Trophoblast cell (in vitro differentiated cells and primary cell): ENCODE data around the gene EIF4EBP2.

Experiments used
- DNase-seq, 2 donors: peaks; one replicate each; pipeline ENCODE4 v3.0.0-alpha.2; 2016
- H2AFZ ChIP-seq: 2 replicates; pipeline ENCODE4 v1.6.1; 2013; ENCODE audit warnings: low read length, moderate library complexity, mild to moderate bottlenecking; ENCODE audit not compliant: insufficient read depth, poor library complexity
- H2AK5ac ChIP-seq: 2 replicates; pipeline ENCODE4 v1.6.1; 2013; ENCODE audit warnings: mild to moderate bottlenecking, low read length
- H2BK120ac ChIP-seq: 2 replicates; pipeline ENCODE4 v1.6.1; 2013; ENCODE audit warnings: low read length, mild to moderate bottlenecking, moderate library complexity; ENCODE audit not compliant: insufficient read depth, poor library complexity
- H2BK12ac ChIP-seq: 2 replicates; pipeline ENCODE4 v1.6.1; 2013; ENCODE audit warnings: mild to moderate bottlenecking, low read length, moderate library complexity
- H2BK5ac ChIP-seq: 2 replicates; pipeline ENCODE4 v1.6.1; 2013; ENCODE audit warnings: low read length, low read depth, moderate library complexity, mild to moderate bottlenecking; ENCODE audit not compliant: poor library complexity
- H3K14ac ChIP-seq: 2 replicates; pipeline ENCODE4 v1.6.1; 2013; ENCODE audit warnings: mild to moderate bottlenecking, low read length
- H3K18ac ChIP-seq: 2 replicates; pipeline ENCODE4 v1.6.1; 2013; ENCODE audit warnings: mild to moderate bottlenecking, low read length
- H3K23ac ChIP-seq: 2 replicates; pipeline ENCODE4 v1.6.1; 2013; ENCODE audit warnings: low read length
- H3K27ac ChIP-seq: 2 replicates; pipeline ENCODE4 v1.5.1; 2013; ENCODE audit warnings: low read depth, mild to moderate bottlenecking, inconsistent platforms, low read length, moderate library complexity
- H3K27me3 ChIP-seq: 2 replicates; pipeline ENCODE4 v1.6.1; 2013; ENCODE audit warnings: inconsistent platforms, mild to moderate bottlenecking, low read length, moderate library complexity; ENCODE audit not compliant: insufficient read depth
- H3K36me3 ChIP-seq, 2 experiments: 1 replicate in 1 of 2; 2 replicates in 1 of 2; pipeline ENCODE4 v1.6.1; 2013; ENCODE audit warnings: low read length in 2 of 2, mild to moderate bottlenecking in 2 of 2, moderate library complexity in 1 of 2; ENCODE audit not compliant: insufficient read depth in 2 of 2, control insufficient read depth in 1 of 2
- H3K4ac ChIP-seq: 2 replicates; pipeline ENCODE4 v1.6.1; 2013; ENCODE audit warnings: low read depth, mild to moderate bottlenecking, low read length, moderate library complexity
- H3K4me1 ChIP-seq, 2 experiments: 1 replicate in 1 of 2; 2 replicates in 1 of 2; pipeline ENCODE4 v1.6.1; 2013; ENCODE audit warnings: low read length in 2 of 2, mild to moderate bottlenecking in 2 of 2, moderate library complexity in 1 of 2; ENCODE audit not compliant: insufficient read depth in 2 of 2, control insufficient read depth in 1 of 2
- H3K4me2 ChIP-seq: 2 replicates; pipeline ENCODE4 v1.6.1; 2013; ENCODE audit warnings: inconsistent platforms, mild to moderate bottlenecking, low read length, moderate library complexity
- H3K4me3 ChIP-seq: 2 replicates; pipeline ENCODE4 v1.5.1; 2013; ENCODE audit warnings: mild to moderate bottlenecking, low read depth, low read length, inconsistent platforms
- H3K79me1 ChIP-seq: one replicate; pipeline ENCODE4 v1.6.1; 2013; ENCODE audit warnings: low read length
- H3K79me2 ChIP-seq: 2 replicates; pipeline ENCODE4 v1.6.1; 2013; ENCODE audit warnings: low read length, mild to moderate bottlenecking; ENCODE audit not compliant: control insufficient read depth, insufficient read depth, poor library complexity
- H3K9ac ChIP-seq: 2 replicates; pipeline ENCODE4 v1.6.1; 2013; ENCODE audit warnings: mild to moderate bottlenecking, low read length
- H3K9me3 ChIP-seq: 2 replicates; pipeline ENCODE4 v1.6.1; 2013; ENCODE audit warnings: low read depth, mild to moderate bottlenecking, control low read depth, inconsistent platforms, low read length; ENCODE audit not compliant: insufficient read depth
- H4K12ac ChIP-seq: 2 replicates; pipeline ENCODE4 v1.6.1; 2013; ENCODE audit warnings: low read depth, mild to moderate bottlenecking, low read length, moderate library complexity
- H4K8ac ChIP-seq: 2 replicates; pipeline ENCODE4 v1.6.1; 2013; ENCODE audit warnings: low read depth, mild to moderate bottlenecking, low read length, moderate library complexity
- H4K91ac ChIP-seq: one replicate; pipeline ENCODE4 v1.6.1; 2013; ENCODE audit warnings: low read depth, mild to moderate bottlenecking, low read length, moderate library complexity
- WGBS: extraction: QIAGEN DNeasy Blood & Tissue Kit; methylation state at CpG from one replicate; pipeline ENCODE4 v1.1.7; 2013; ENCODE audit warnings: missing lambda C conversion rate; ENCODE audit not compliant: insufficient read length, insufficient coverage; ENCODE audit errors: extremely low coverage; 5-methylcytosine and 5-hydroxymethylcytosine counted together

The EIF4EBP2 gene

DNA sequence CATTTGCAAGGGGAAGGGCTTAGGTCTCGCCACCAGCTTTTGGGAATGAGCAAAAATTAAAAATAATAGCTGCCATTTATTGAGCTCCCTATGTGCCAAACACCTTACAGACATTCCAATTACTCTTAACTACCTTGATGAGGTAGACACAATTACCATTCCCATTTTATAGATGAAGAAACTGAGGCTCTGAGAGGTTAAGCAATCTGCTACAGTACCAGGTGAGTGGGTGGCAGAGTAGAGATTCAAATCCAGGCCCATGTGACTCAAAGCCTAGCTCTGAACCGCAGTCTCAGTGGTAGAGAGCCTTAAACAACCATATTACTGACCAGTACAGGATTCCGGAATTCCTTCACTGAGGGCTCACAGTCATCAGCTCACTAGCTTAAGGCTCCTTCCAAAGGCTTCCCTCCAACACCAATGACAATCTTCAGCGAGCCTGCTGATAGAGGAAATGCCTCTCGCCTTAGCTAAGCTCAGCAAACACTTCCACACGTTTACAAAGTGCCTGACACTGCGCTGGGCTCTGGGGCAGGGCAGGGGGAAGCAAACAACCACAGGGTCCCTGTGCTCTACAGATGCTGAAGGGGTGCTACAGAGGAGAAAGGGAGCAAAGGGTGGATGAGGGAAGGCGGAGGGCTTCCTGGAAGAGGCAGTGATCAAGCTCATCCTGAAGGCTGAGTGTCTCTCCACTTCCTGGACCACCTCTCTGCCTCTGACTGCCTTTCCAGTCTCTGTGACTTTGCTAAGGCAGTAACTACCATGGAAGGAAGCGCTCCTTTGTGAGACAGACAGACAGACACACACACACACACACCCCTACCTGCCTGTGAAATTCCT lies 28.9 kb upstream of the EIF4EBP2 start:
- H2AFZ ChIP-seq: no peak overlapping the region
- no CpG with 5 or more reads among the region's 9 CpGs for WGBS
- no peak overlapping the region for H3K9ac ChIP-seq
- H3K79me1 ChIP-seq: no peaks in the 10 kb centered on the region
- H3K18ac ChIP-seq: no peak overlapping the region
- no peak overlapping the region for H4K91ac ChIP-seq
- H2BK5ac ChIP-seq: no peak overlapping the region
- H3K14ac ChIP-seq: no peak overlapping the region
- H3K4me1 ChIP-seq: peaks cover 5 to 13% of the 10 kb centered on the region in 2 experiments
- no peaks in the 10 kb centered on the region for H3K27me3 ChIP-seq
- H3K36me3 ChIP-seq: no peaks in the 10 kb centered on the region
- H4K12ac ChIP-seq: no peak overlapping the region
- no peak overlapping the region for H2AK5ac ChIP-seq
- no peak overlapping the region for H3K4ac ChIP-seq
- no peak overlapping the region for H3K23ac ChIP-seq
- H3K9me3 ChIP-seq: peaks cover 1% of the 10 kb centered on the region
- no peak overlapping the region for H3K4me2 ChIP-seq
- DNase-seq: no peak
- no peak overlapping the region for H4K8ac ChIP-seq
- H2BK120ac ChIP-seq: no peak overlapping the region
- no peaks in the 10 kb centered on the region for H3K79me2 ChIP-seq
- no peak overlapping the region for H3K4me3 ChIP-seq
- H2BK12ac ChIP-seq: no peak overlapping the region
- H3K27ac ChIP-seq: no peak overlapping the region

DNA sequence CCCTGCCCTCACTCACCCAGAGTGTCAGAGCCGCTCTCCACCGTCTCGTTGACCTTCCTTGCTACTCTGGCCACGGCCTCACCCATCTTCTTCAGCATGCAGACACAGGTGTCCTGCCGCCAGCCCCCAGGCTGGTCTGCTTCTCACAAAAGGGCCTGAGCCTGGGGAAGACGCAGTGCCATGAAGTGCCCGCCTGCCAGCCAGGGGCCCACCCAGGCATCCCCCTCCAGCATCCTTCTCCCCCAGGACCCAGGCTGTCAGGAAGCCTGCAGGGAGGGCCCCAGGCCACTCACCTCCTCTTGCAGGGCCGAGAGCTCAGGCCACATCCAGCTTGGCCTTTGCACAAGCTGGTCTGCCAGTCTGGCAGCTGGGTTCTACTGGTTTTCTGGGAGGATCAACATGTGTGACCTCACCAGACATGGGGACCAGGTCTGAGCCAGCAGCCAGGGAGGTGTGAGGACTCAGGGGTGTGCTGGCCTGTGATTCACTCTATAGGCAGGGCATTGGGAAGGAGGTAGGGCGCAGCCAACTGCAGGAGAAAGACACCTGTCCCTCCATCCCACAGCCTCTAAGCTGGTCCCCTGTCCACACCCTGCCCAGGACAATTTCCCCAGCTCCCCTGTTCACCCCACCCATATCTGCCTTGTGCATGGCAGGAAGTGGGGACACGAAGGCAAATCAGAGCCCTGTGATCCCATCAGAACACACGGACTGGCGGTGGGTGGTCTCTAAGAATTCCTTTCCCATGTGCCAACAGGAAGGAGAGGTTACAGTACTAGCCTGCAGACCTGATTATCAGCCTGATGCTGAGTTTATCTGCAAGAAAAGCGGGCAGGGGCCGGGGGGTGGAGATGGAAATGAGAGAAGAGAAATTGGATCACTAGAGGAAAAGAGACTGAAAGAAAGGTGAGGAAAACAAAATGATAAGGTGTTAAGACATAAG lies 27.2 kb upstream of the EIF4EBP2 start:
- H3K23ac ChIP-seq: no peak overlapping the region
- H3K9ac ChIP-seq: no peak overlapping the region
- no peak overlapping the region for H2BK5ac ChIP-seq
- H4K12ac ChIP-seq: no peak overlapping the region
- H4K91ac ChIP-seq: no peak overlapping the region
- no peak overlapping the region for H4K8ac ChIP-seq
- H3K27ac ChIP-seq: no peak overlapping the region
- peaks cover 1% of the 10 kb centered on the region for H3K9me3 ChIP-seq
- H3K79me1 ChIP-seq: no peaks in the 10 kb centered on the region
- peaks cover 7% of the 10 kb centered on the region for H3K27me3 ChIP-seq
- H3K4me1 ChIP-seq: peaks cover 5 to 16% of the 10 kb centered on the region in 2 experiments
- H3K4me2 ChIP-seq: no peak overlapping the region
- H3K4me3 ChIP-seq: no peak overlapping the region
- H3K4ac ChIP-seq: no peak overlapping the region
- no peak overlapping the region for H2BK12ac ChIP-seq
- no peak for DNase-seq
- H3K14ac ChIP-seq: no peak overlapping the region
- no peak overlapping the region for H3K18ac ChIP-seq
- no peaks in the 10 kb centered on the region for H3K79me2 ChIP-seq
- H3K36me3 ChIP-seq: no peaks in the 10 kb centered on the region
- no CpG with 5 or more reads among the region's 14 CpGs for WGBS
- H2BK120ac ChIP-seq: no peak overlapping the region
- H2AK5ac ChIP-seq: no peak overlapping the region
- H2AFZ ChIP-seq: no peak overlapping the region

DNA sequence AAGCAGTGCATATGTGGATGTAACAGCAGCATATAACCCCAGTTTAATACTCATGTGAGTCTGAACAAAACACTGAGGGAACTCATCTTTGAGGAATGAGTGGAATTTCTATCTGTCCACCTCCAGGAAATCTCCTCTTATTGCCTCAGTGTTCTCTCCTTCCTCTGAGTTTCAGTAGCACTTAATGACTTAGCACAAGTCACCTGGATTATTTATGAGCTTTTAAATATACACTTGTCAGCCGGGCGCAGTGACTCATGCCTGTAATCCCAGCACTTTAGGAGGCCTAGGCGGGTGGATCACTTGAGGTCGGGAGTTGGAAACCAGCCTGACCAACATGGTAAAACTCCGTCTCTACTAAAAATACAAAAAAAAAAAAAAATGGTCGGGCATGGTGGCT lies 25.8 kb upstream of the EIF4EBP2 start:
- Histone ChIP-seq H3K4me2 (no peak overlapping the region), H3K9me3 (peaks cover 4% of the 10 kb centered on the region), H4K91ac (no peak overlapping the region), H3K18ac (no peak overlapping the region), H3K9ac (no peak overlapping the region), H3K14ac (no peak overlapping the region), H3K23ac (no peak overlapping the region), H2AK5ac (no peak overlapping the region), H4K12ac (no peak overlapping the region), H3K4ac (no peak overlapping the region), H2BK120ac (no peak overlapping the region), H4K8ac (no peak overlapping the region), H3K79me2 (no peaks in the 10 kb centered on the region), H3K36me3 (no peaks in the 10 kb centered on the region), H2AFZ (no peak overlapping the region), H3K79me1 (no peaks in the 10 kb centered on the region), H3K27me3 (peaks cover 13% of the 10 kb centered on the region), H3K4me1 (peaks cover 5 to 21% of the 10 kb centered on the region in 2 experiments), H3K27ac (no peak overlapping the region), H2BK12ac (no peak overlapping the region), H2BK5ac (no peak overlapping the region), H3K4me3 (no peak overlapping the region)
- WGBS: no CpG with 5 or more reads among the region's 6 CpGs
- DNase-seq: peak in 1 of 2 donors; percentile 42

DNA sequence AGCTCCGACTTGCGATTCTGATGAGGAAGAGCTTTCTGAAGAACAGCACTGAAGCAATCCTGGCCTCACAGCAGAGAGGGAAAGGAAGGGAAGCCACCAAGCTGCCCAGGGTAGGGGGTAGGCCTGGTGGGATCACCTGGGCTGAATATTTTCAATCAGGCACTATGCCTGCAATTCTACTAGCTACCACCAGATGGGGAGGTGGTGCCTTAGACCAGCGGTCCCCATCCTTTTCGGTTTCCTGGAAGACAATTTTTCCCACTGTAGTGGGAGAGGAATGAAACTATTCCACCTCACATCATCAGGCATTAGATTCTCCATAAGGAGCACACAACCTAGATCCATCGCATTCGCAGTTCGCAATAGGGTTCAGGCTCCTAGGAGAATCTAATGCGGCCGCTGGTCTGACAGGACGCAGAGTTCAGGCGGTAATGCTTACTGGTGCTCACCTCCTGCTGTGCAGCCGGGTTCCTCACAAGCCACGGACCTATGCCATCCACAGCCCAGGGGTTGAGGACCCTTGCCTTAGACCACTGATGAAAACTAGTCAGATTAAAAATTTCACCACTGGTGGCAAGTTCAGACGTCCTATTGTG lies 24.3 kb upstream of the EIF4EBP2 start:
- Histone ChIP-seq H3K4me2 (no peak overlapping the region), H3K14ac (no peak overlapping the region), H3K9ac (no peak overlapping the region), H2BK120ac (no peak overlapping the region), H3K4me3 (no peak overlapping the region), H3K4me1 (peaks cover 5 to 21% of the 10 kb centered on the region in 2 experiments), H3K9me3 (peaks cover 3% of the 10 kb centered on the region), H3K27ac (no peak overlapping the region), H4K12ac (no peak overlapping the region), H2BK5ac (no peak overlapping the region), H3K18ac (no peak overlapping the region), H2AFZ (no peak overlapping the region), H3K79me1 (no peaks in the 10 kb centered on the region), H2AK5ac (no peak overlapping the region), H2BK12ac (no peak overlapping the region), H3K4ac (no peak overlapping the region), H4K8ac (no peak overlapping the region), H3K23ac (no peak overlapping the region), H3K79me2 (no peaks in the 10 kb centered on the region), H3K27me3 (peaks cover 13% of the 10 kb centered on the region), H4K91ac (no peak overlapping the region), H3K36me3 (no peaks in the 10 kb centered on the region)
- peak in 1 of 2 donors; percentile 28 for DNase-seq
- no CpG with 5 or more reads among the region's 14 CpGs for WGBS
